Glutamatergic neuron (in vitro differentiated cells): ENCODE measurements around the gene KASH5. TPM values are rescaled to one million over a fixed set of nuclear protein-coding genes. Genes with fewer than 3 reads are reported as not detected.

Source experiments
- DNase-seq: peaks from one replicate; pipeline ENCODE4 v3.0.0; 2022
- H3K27ac Mint-ChIP-seq: one replicate; pipeline ENCODE4 v1.8.0; 2020; ENCODE audit warnings: mild to moderate bottlenecking, mixed read lengths, inconsistent platforms; ENCODE audit not compliant: unreplicated experiment
- H3K27me3 Mint-ChIP-seq: one replicate; pipeline ENCODE4 v1.8.0; 2020; ENCODE audit warnings: mild to moderate bottlenecking, moderate library complexity, mixed read lengths, inconsistent platforms; ENCODE audit not compliant: unreplicated experiment
- H3K36me3 Mint-ChIP-seq: one replicate; pipeline ENCODE4 v1.8.0; 2020; ENCODE audit warnings: mild to moderate bottlenecking, mixed read lengths, inconsistent platforms; ENCODE audit not compliant: unreplicated experiment
- H3K4me1 Mint-ChIP-seq: one replicate; pipeline ENCODE4 v1.8.0; 2020; ENCODE audit warnings: mild to moderate bottlenecking, low read depth, mixed read lengths, inconsistent platforms; ENCODE audit not compliant: unreplicated experiment
- H3K4me3 Mint-ChIP-seq: one replicate; pipeline ENCODE4 v1.8.0; 2020; ENCODE audit warnings: mild to moderate bottlenecking, mixed read lengths, inconsistent platforms; ENCODE audit not compliant: unreplicated experiment
- H3K9me3 Mint-ChIP-seq: one replicate; pipeline ENCODE4 v1.8.0; 2020; ENCODE audit warnings: mild to moderate bottlenecking, moderate library complexity, mixed read lengths, inconsistent platforms; ENCODE audit not compliant: unreplicated experiment
- CTCF ChIP-seq: fragments of 200-600 bp; sonication (generic); IDR thresholded peaks from one replicate; pipeline ENCODE4 v1.5.0; 2021; ENCODE audit not compliant: partially characterized antibody, unreplicated experiment
- total RNA-seq: library from RNA; stranded (reverse); fragmentation: NEBNext Ultra II Directional; extraction: Animal tissue kit (Norgen Biotek cat#: 25700); gene quantifications from one replicate; pipeline ENCODE4 v1.2.1, GENCODE V29; 2021; ENCODE audit not compliant: unreplicated experiment

Gene KASH5
- total RNA-seq, 1 donor from 2014 or later, result 0.49 TPM

- DNase-seq, result no peak
- Mint-ChIP-seq H3K9me3 (peaks cover 4% of the 10 kb centered on the region), H3K27ac (no peak overlapping the region), H3K4me1 (peaks cover 8% of the 10 kb centered on the region), H3K4me3 (peak overlapping the region; percentile 13), H3K27me3 (peaks cover 4% of the 10 kb centered on the region), H3K36me3 (peaks cover 4% of the 10 kb centered on the region)
- no peak for TF ChIP-seq CTCF
Observed at GRCh38 chr19:49356382-49356781, 31.7 kb upstream of the KASH5 start.

- no peak for TF ChIP-seq CTCF
- Mint-ChIP-seq H3K27me3 (peaks cover 4% of the 10 kb centered on the region), H3K4me1 (peaks cover 8% of the 10 kb centered on the region), H3K36me3 (peaks cover 4% of the 10 kb centered on the region), H3K4me3 (no peak overlapping the region), H3K9me3 (peaks cover 8% of the 10 kb centered on the region), H3K27ac (peak overlapping the region; percentile 17)
- DNase-seq, result no peak
Observed at GRCh38 chr19:49357186-49357585, 30.9 kb upstream of the KASH5 start.

- Mint-ChIP-seq H3K27me3 (peaks cover 3% of the 10 kb centered on the region), H3K4me1 (peaks cover 8% of the 10 kb centered on the region), H3K36me3 (peaks cover 4% of the 10 kb centered on the region), H3K27ac (peak overlapping the region; percentile 99), H3K9me3 (peaks cover 8% of the 10 kb centered on the region), H3K4me3 (no peak overlapping the region)
- TF ChIP-seq CTCF, result no peak
- no peak for DNase-seq
Observed at GRCh38 chr19:49359851-49360820, 27.9 kb upstream of the KASH5 start.

GRCh38 chr19:49361438-49362047, 26.5 kb upstream of the KASH5 start:
- no peak overlapping the region for H3K4me3 Mint-ChIP-seq
- peaks cover 6% of the 10 kb centered on the region for H3K9me3 Mint-ChIP-seq
- peak; percentile 80 for DNase-seq
- peaks cover 3% of the 10 kb centered on the region for H3K27me3 Mint-ChIP-seq
- no peak for TF ChIP-seq CTCF
- peaks cover 8% of the 10 kb centered on the region for H3K4me1 Mint-ChIP-seq
- peaks cover 4% of the 10 kb centered on the region for H3K36me3 Mint-ChIP-seq
- peak overlapping the region; percentile 99 for H3K27ac Mint-ChIP-seq
